Coronary artery (tissue), 2 donors: ENCODE data around the gene PDE2A.
A peak's percentile ranks its signal among the peaks of the same experiment; 100 is the strongest.

Source experiments
- DNase-seq: peaks from one replicate; pipeline ENCODE4 v3.0.0-alpha.2; 2017; ENCODE audit warnings: low spot score
- H3K27ac ChIP-seq, 2 donors: fragments of 200-600 bp; sonication (generic); one replicate each; pipeline ENCODE4 v1.5.1; 2016 to 2019
- H3K4me3 ChIP-seq: fragments of 200-600 bp; sonication (generic); 2 replicates; pipeline ENCODE4 v1.5.1; 2016; ENCODE audit warnings: mild to moderate bottlenecking, moderate library complexity
- TF ChIP-seq, protein P1 (sequence below): fragments of 200-600 bp; sonication (generic); IDR thresholded peaks from one replicate; pipeline ENCODE4 v1.5.1; 2019; ENCODE audit warnings: antibody characterized with exemption

PDE2A gene

GRCh38 chr11:72701466-72701865 is 27.2 kb upstream of the PDE2A start:
- no peak for DNase-seq
- H3K4me3 ChIP-seq: no peak overlapping the region
- TF ChIP-seq, protein P1, sequence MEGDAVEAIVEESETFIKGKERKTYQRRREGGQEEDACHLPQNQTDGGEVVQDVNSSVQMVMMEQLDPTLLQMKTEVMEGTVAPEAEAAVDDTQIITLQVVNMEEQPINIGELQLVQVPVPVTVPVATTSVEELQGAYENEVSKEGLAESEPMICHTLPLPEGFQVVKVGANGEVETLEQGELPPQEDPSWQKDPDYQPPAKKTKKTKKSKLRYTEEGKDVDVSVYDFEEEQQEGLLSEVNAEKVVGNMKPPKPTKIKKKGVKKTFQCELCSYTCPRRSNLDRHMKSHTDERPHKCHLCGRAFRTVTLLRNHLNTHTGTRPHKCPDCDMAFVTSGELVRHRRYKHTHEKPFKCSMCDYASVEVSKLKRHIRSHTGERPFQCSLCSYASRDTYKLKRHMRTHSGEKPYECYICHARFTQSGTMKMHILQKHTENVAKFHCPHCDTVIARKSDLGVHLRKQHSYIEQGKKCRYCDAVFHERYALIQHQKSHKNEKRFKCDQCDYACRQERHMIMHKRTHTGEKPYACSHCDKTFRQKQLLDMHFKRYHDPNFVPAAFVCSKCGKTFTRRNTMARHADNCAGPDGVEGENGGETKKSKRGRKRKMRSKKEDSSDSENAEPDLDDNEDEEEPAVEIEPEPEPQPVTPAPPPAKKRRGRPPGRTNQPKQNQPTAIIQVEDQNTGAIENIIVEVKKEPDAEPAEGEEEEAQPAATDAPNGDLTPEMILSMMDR: no peak
- peak overlapping the region in 1 of 2 donors; percentile 9 for H3K27ac ChIP-seq

- TF ChIP-seq, protein P1: no peak
- no peak overlapping the region for H3K27ac ChIP-seq
- DNase-seq: no peak
- H3K4me3 ChIP-seq: no peak overlapping the region
Observed at GRCh38 chr11:72700146-72700545, 25.9 kb upstream of the PDE2A start.

- TF ChIP-seq, protein P1: no peak
- no peak for DNase-seq
- Histone ChIP-seq H3K27ac (no peak overlapping the region), H3K4me3 (no peak overlapping the region)
Observed at GRCh38 chr11:72697814-72698213, 23.6 kb upstream of the PDE2A start.

GRCh38 chr11:72696866-72697700 is 22.9 kb upstream of the PDE2A start:
- TF ChIP-seq, protein P1: no peak
- no peak for DNase-seq
- H3K27ac ChIP-seq: peak overlapping the region in 1 of 2 donors; percentile 49
- no peak overlapping the region for H3K4me3 ChIP-seq

DNA sequence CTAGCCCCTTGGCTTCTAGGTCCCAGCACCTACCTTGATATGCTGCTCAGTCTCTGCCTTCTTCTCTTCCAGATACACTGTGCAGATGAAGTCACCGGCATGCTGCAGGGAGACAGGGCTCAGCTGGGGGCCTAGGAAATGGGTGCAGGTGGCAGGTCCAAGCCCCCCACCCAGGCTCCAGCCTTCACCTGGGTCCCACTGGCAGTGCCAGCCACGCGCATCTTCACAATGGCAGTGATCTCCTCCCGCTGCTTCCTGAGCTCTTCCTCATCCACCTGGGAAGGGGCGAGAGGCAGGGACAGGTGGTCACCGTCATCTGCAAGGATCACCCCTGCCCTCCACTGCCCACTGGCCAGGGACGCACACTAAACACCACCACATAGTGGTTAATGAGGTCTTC is 21.1 kb upstream of the PDE2A start:
- Histone ChIP-seq H3K4me3 (no peak overlapping the region), H3K27ac (no peak overlapping the region)
- TF ChIP-seq, protein P1: no peak
- no peak for DNase-seq

- H3K4me3 ChIP-seq: no peak overlapping the region
- DNase-seq: no peak
- TF ChIP-seq, protein P1: no peak
- H3K27ac ChIP-seq: no peak overlapping the region
Observed at GRCh38 chr11:72693271-72693968, 19.2 kb upstream of the PDE2A start.
